IMR-90 (cell line): Measurements from ENCODE around the gene ANKLE1. TPM values are rescaled to one million over a fixed set of nuclear protein-coding genes. Genes with fewer than 3 reads are reported as not detected.

Source experiments
- ATAC-seq: fragments of 200-7000 bp; cut with Tn5 transposase; 2 replicates; pipeline ENCODE4 v1.9.1; 2020; ENCODE audit warnings: low read depth, mild to moderate bottlenecking, moderate library complexity
- BruUV-seq: library from RNA; stranded (reverse); fragments of 400-500 nt; replicated peaks from 2 replicates; lab custom pipeline; 2021; lab: Mats Ljungman, UMichigan
- CTCF ChIA-PET: fragments of 300-600 bp; formaldehyde crosslinking; extraction: SDS; loops from one replicate; lab custom pipeline; 2021; ENCODE audit warnings: antibody characterized with exemption; lab: Yijun Ruan, JAX
- POLR2A ChIA-PET: fragments of 300-600 bp; sonication (Branson Sonifier 250); formaldehyde crosslinking; loops from one replicate; lab custom pipeline; 2022; ENCODE audit warnings: antibody characterized with exemption; ENCODE audit not compliant: unreplicated experiment; lab: Charles Lee
- DNase-seq: peaks from one replicate; pipeline ENCODE4 v3.0.0; 2013
- H2AFZ ChIP-seq: replicated peaks from 2 replicates; pipeline ENCODE3; 2013; ENCODE audit warnings: low read length, mild to moderate bottlenecking; ENCODE audit not compliant: poor library complexity
- H2AK5ac ChIP-seq: 2 replicates; pipeline ENCODE4 v1.6.1; 2013; ENCODE audit warnings: low read depth, low read length, inconsistent platforms
- H2AK9ac ChIP-seq: replicated peaks from 2 replicates; pipeline ENCODE3; 2013; ENCODE audit warnings: mild to moderate bottlenecking, low read depth, low read length, moderate library complexity; ENCODE audit not compliant: poor library complexity
- H2BK120ac ChIP-seq: 2 replicates; pipeline ENCODE4 v1.6.1; 2013; ENCODE audit warnings: low read depth, low read length, inconsistent platforms
- H2BK15ac ChIP-seq: 3 replicates; pipeline ENCODE4 v1.6.1; 2013; ENCODE audit warnings: low read depth, low read length, inconsistent platforms
- H2BK20ac ChIP-seq: 2 replicates; pipeline ENCODE4 v1.6.1; 2013; ENCODE audit warnings: low read depth, mild to moderate bottlenecking, inconsistent platforms, low read length, moderate library complexity
- H2BK5ac ChIP-seq: 2 replicates; pipeline ENCODE4 v1.6.1; 2013; ENCODE audit warnings: mild to moderate bottlenecking, low read depth, low read length, inconsistent platforms; ENCODE audit not compliant: poor library complexity, severe bottlenecking
- H3K14ac ChIP-seq: replicated peaks from 2 replicates; pipeline ENCODE4 v1.6.1; 2013; ENCODE audit warnings: low read depth, low read length, inconsistent platforms
- H3K18ac ChIP-seq: 2 replicates; pipeline ENCODE4 v1.6.1; 2013; ENCODE audit warnings: low read depth, low read length, control low read depth
- H3K23ac ChIP-seq: 2 replicates; pipeline ENCODE4 v1.6.1; 2013; ENCODE audit warnings: low read depth, low read length, inconsistent platforms
- H3K27ac ChIP-seq: 2 replicates; pipeline ENCODE4 v1.5.1; 2013; ENCODE audit warnings: mild to moderate bottlenecking, control low read depth, low read length; ENCODE audit not compliant: insufficient read depth
- H3K27me3 ChIP-seq: 2 replicates; pipeline ENCODE4 v1.6.1; 2013; ENCODE audit warnings: low read length; ENCODE audit not compliant: control insufficient read depth, insufficient read depth
- H3K36me3 ChIP-seq: 2 replicates; pipeline ENCODE4 v1.6.1; 2013; ENCODE audit warnings: low read length, mixed read lengths; ENCODE audit not compliant: control insufficient read depth, insufficient read depth
- H3K4ac ChIP-seq: 2 replicates; pipeline ENCODE4 v1.6.1; 2013; ENCODE audit warnings: low read depth, low read length, inconsistent platforms
- H3K4me1 ChIP-seq: 2 replicates; pipeline ENCODE4 v1.6.1; 2013; ENCODE audit warnings: low read length, mixed read lengths; ENCODE audit not compliant: control insufficient read depth, insufficient read depth
- H3K4me2 ChIP-seq: 2 replicates; pipeline ENCODE4 v1.6.1; 2013; ENCODE audit warnings: low read depth, mild to moderate bottlenecking, control low read depth, low read length, moderate library complexity
- H3K4me3 ChIP-seq: 2 replicates; pipeline ENCODE4 v1.5.1; 2013; ENCODE audit warnings: low read depth, mild to moderate bottlenecking, control low read depth, low read length, moderate library complexity; ENCODE audit not compliant: insufficient read depth
- H3K56ac ChIP-seq: 2 replicates; pipeline ENCODE4 v1.6.1; 2013; ENCODE audit warnings: low read length, inconsistent platforms; ENCODE audit not compliant: insufficient read depth; ENCODE audit errors: extremely low read depth
- H3K79me1 ChIP-seq, 2 experiments: 2 replicates each; pipeline ENCODE4 v1.6.1; 2013; ENCODE audit warnings: low read length in 2 of 2, inconsistent platforms in 1 of 2, low read depth in 1 of 2
- H3K9ac ChIP-seq: 2 replicates; pipeline ENCODE4 v1.6.1; 2013; ENCODE audit warnings: low read depth, low read length, control low read depth
- H3K9me1 ChIP-seq: 2 replicates; pipeline ENCODE4 v1.6.1; 2013; ENCODE audit warnings: low read length, inconsistent platforms; ENCODE audit not compliant: insufficient read depth
- H3K9me3 ChIP-seq: 2 replicates; pipeline ENCODE4 v1.6.1; 2013; ENCODE audit warnings: low read length; ENCODE audit not compliant: control insufficient read depth, insufficient read depth
- H4K20me1 ChIP-seq: 2 replicates; pipeline ENCODE4 v1.6.1; 2013; ENCODE audit warnings: low read length, inconsistent platforms; ENCODE audit not compliant: insufficient read depth
- H4K5ac ChIP-seq: 2 replicates; pipeline ENCODE4 v1.6.1; 2013; ENCODE audit warnings: mild to moderate bottlenecking, low read depth, low read length, control low read depth
- H4K8ac ChIP-seq, 2 experiments: 2 replicates each; pipeline ENCODE4 v1.6.1; 2013; ENCODE audit warnings: low read depth in 2 of 2, low read length in 2 of 2, control low read depth in 1 of 2, inconsistent platforms in 1 of 2
- H4K91ac ChIP-seq: 2 replicates; pipeline ENCODE4 v1.6.1; 2013; ENCODE audit warnings: low read depth, low read length, inconsistent platforms; ENCODE audit not compliant: insufficient read depth
- BHLHE40 ChIP-seq: fragments of 150-350 bp; IDR thresholded peaks from 2 replicates; pipeline ENCODE4 v1.6.1; 2016; ENCODE audit warnings: mild to moderate bottlenecking, low read depth, low read length
- FOS ChIP-seq: fragments of 150-350 bp; IDR thresholded peaks from 2 replicates; pipeline ENCODE4 v1.6.1; 2016; ENCODE audit warnings: low read depth, low read length
- MAZ ChIP-seq: IDR thresholded peaks from 2 replicates; pipeline ENCODE4 v1.6.1; 2012; ENCODE audit warnings: low read depth, mild to moderate bottlenecking, low read length, improper control_type of control experiment, moderate library complexity, borderline replicate concordance
- MXI1 ChIP-seq: IDR thresholded peaks from 2 replicates; pipeline ENCODE4 v1.6.1; 2012; ENCODE audit warnings: low read depth, mild to moderate bottlenecking, low read length, moderate library complexity, borderline replicate concordance
- NFE2L2 ChIP-seq: fragments of 150-350 bp; IDR thresholded peaks from 2 replicates; pipeline ENCODE4 v1.6.1; 2016; ENCODE audit warnings: low read depth, mild to moderate bottlenecking, low read length
- RAD21 ChIP-seq: IDR thresholded peaks from 2 replicates; pipeline ENCODE4 v1.6.1; 2012; ENCODE audit warnings: low read length, improper control_type of control experiment
- RFX5 ChIP-seq: IDR thresholded peaks from 2 replicates; pipeline ENCODE4 v1.8.0; 2012; ENCODE audit warnings: low read depth, mild to moderate bottlenecking, low read length, moderate library complexity
- WGBS, 2 experiments: methylation state at CpG; one replicate each; pipeline versions ENCODE4 v1.1.5 to v1.1.7; 2013; ENCODE audit warnings: missing lambda C conversion rate in 2 of 2; ENCODE audit not compliant: insufficient read length in 1 of 2; ENCODE audit errors: extremely low coverage in 2 of 2; 5-methylcytosine and 5-hydroxymethylcytosine counted together
- dilution Hi-C: fragments of 300-500 bp; cut with HindIII; formaldehyde crosslinking; loops from one replicate; pipeline ENCODE4 v1.14.3; 2018; ENCODE audit warnings: low sequenced_read_pairs; ENCODE audit not compliant: unreplicated experiment
- in situ Hi-C: fragments of 300-500 bp; cut with MboI; formaldehyde crosslinking; loops from 3 replicates; pipeline ENCODE4 v1.14.3; 2019; ENCODE audit warnings: low sequenced_read_pairs, inconsistent platforms, mixed read lengths
- intact Hi-C: fragments of 100-400 bp; cut with micrococcal nuclease; formaldehyde crosslinking; loops from 2 replicates; pipeline ENCODE4 v1.10.0; 2022
- polyA plus RNA-seq, 3 experiments: library from polyadenylated mRNA; depleted of rRNA; stranded (reverse); fragments of >200 nt; gene quantifications; 2 replicates each; pipeline ENCODE4 v1.2.3, GENCODE V29; 2012; ENCODE audit warnings: low replicate concordance in 1 of 3
- total RNA-seq: library from RNA; depleted of rRNA; stranded (reverse); fragments of >200 nt; gene quantifications from 2 replicates; pipeline ENCODE4 v1.2.3, GENCODE V29; 2012

The ANKLE1 gene
- total and polyA plus RNA-seq, 2 of the 4 experiments (the other 2 are of a cell fraction): under 0.01 to 0.87 TPM

- Histone ChIP-seq H4K20me1 (no peaks in the 10 kb centered on the region), H3K4ac (no peak overlapping the region), H3K4me3 (no peak overlapping the region), H3K36me3 (no peaks in the 10 kb centered on the region), H3K9me1 (0 out of 2 replicates have a peak, but pooled peaks cover 2% of the 10 kb centered on the region), H2BK15ac (no peak overlapping the region), H3K79me1 (peaks cover 0 to 4% of the 10 kb centered on the region in 2 experiments; a peak in 1 of 4 replicates), H2AK9ac (peak overlapping the region; percentile 23), H2BK20ac (no peak overlapping the region), H2AK5ac (peak overlapping the region; percentile 63; the same call in 1 of the 2 replicates), H3K9me3 (no peaks in the 10 kb centered on the region), H3K4me2 (no peak overlapping the region), H3K56ac (no peak overlapping the region), H3K23ac (no peak overlapping the region), H4K8ac (no peak overlapping the region), H2AFZ (peak overlapping the region; percentile 63), H3K14ac (no peak overlapping the region), H3K18ac (no peak overlapping the region), H4K5ac (no peak overlapping the region), H2BK5ac (no peak overlapping the region), H2BK120ac (no peak overlapping the region), H4K91ac (no peak overlapping the region), H3K9ac (no peak overlapping the region), H3K4me1 (peaks cover 8% of the 10 kb centered on the region), H3K27me3 (no peaks in the 10 kb centered on the region; the same call in 1 of the 2 replicates), H3K27ac (no peak overlapping the region)
- POLR2A ChIA-PET: no interaction called here
- ATAC-seq: no peak
- dilution Hi-C loops (no loop called here), in situ Hi-C loops (no loop called here), intact Hi-C loops (no loop called here)
- CTCF ChIA-PET: no interaction called here
- no TSS peak for BruUV-seq
- WGBS, 2 experiments: 95% methylated on average over 7 of the region's 15 CpGs; no CpG with 5 or more reads in 1 of the 2 experiments
- no peak for TF ChIP-seq RFX5
- no peak for TF ChIP-seq RAD21
- TF ChIP-seq FOS: no peak
- TF ChIP-seq BHLHE40: no peak
- TF ChIP-seq NFE2L2: no peak
- TF ChIP-seq MXI1: no peak
- TF ChIP-seq MAZ: no peak
- DNase-seq: no peak
Observed at GRCh38 chr19:17249887-17250548, 31.7 kb upstream of the ANKLE1 start.
